Keratinocyte (primary cell): Measurements from ENCODE around the gene RNF130. TPM values are rescaled to one million over a fixed set of nuclear protein-coding genes. Genes with fewer than 3 reads are reported as not detected.

Source experiments
- DNase-seq: peaks from one replicate; pipeline ENCODE4 v3.0.0-alpha.2; 2011; ENCODE audit warnings: low read depth, missing footprints, low spot score
- FAIRE-seq: peaks from 2 replicates; lab custom pipeline; 2011; peaks lifted over from hg19 to GRCh38; lab: Jason Lieb, UNC
- H2AFZ ChIP-seq: 2 replicates; pipeline ENCODE4 v1.6.0; 2012; ENCODE audit warnings: low read length, control low read depth, inconsistent platforms; ENCODE audit not compliant: control insufficient read depth
- H3K27ac ChIP-seq: 2 replicates; pipeline ENCODE4 v1.5.1; 2011; ENCODE audit warnings: low read length; ENCODE audit not compliant: control insufficient read depth, insufficient read depth
- H3K27me3 ChIP-seq: 3 replicates; pipeline ENCODE4 v1.6.0; 2011; ENCODE audit warnings: low read length; ENCODE audit not compliant: control insufficient read depth, insufficient read depth; ENCODE audit errors: extremely low read depth
- H3K36me3 ChIP-seq, 2 experiments: 2 replicates in 1 of 2; 3 replicates in 1 of 2; pipeline ENCODE4 v1.5.1; 2011; ENCODE audit warnings: low read length in 2 of 2, mild to moderate bottlenecking in 1 of 2; ENCODE audit not compliant: control insufficient read depth in 2 of 2, insufficient read depth in 2 of 2; ENCODE audit errors: extremely low read depth in 1 of 2
- H3K4me1 ChIP-seq: 3 replicates; pipeline ENCODE4 v1.5.1; 2011; ENCODE audit warnings: low read length; ENCODE audit not compliant: control insufficient read depth, insufficient read depth; ENCODE audit errors: extremely low read depth
- H3K4me2 ChIP-seq: 3 replicates; pipeline ENCODE4 v1.6.0; 2011; ENCODE audit warnings: low read depth, low read length; ENCODE audit not compliant: control insufficient read depth, insufficient read depth; ENCODE audit errors: extremely low read depth
- H3K4me3 ChIP-seq, 3 experiments: fragments of 200-600 bp in 1 of 3; sonication (generic) in 1 of 3; 2 replicates in 2 of 3; 3 replicates in 1 of 3; pipeline ENCODE4 v1.5.1; 2011 to 2016; ENCODE audit warnings: low read length in 3 of 3, mild to moderate bottlenecking in 3 of 3, control low read depth in 2 of 3, inconsistent platforms in 1 of 3, low read depth in 1 of 3, mixed read lengths in 1 of 3, mixed run types in 1 of 3, moderate library complexity in 1 of 3; ENCODE audit not compliant: control insufficient read depth in 2 of 3, insufficient read depth in 2 of 3; ENCODE audit errors: extremely low read depth in 1 of 3
- H3K79me2 ChIP-seq: 2 replicates; pipeline ENCODE4 v1.6.0; 2012; ENCODE audit warnings: low read length; ENCODE audit not compliant: control insufficient read depth, insufficient read depth
- H3K9ac ChIP-seq: 3 replicates; pipeline ENCODE4 v1.6.0; 2011; ENCODE audit warnings: low read length; ENCODE audit not compliant: control insufficient read depth, insufficient read depth; ENCODE audit errors: extremely low read depth
- H3K9me1 ChIP-seq: 3 replicates; pipeline ENCODE4 v1.6.0; 2011; ENCODE audit warnings: low read length; ENCODE audit not compliant: control insufficient read depth, insufficient read depth; ENCODE audit errors: extremely low read depth
- H3K9me3 ChIP-seq: 2 replicates; pipeline ENCODE4 v1.5.1; 2012; ENCODE audit warnings: low read depth, low read length; ENCODE audit not compliant: control insufficient read depth
- H4K20me1 ChIP-seq: 3 replicates; pipeline ENCODE4 v1.6.0; 2011; ENCODE audit warnings: low read length; ENCODE audit not compliant: control insufficient read depth, insufficient read depth; ENCODE audit errors: extremely low read depth
- CTCF ChIP-seq, 3 experiments: IDR thresholded peaks in 1 of 3; conservative IDR thresholded peaks in 1 of 3; optimal IDR thresholded peaks in 1 of 3; 2 replicates in 2 of 3; 3 replicates in 1 of 3; pipeline versions ENCODE3 to v1.5.1; 2011; ENCODE audit warnings: low read length in 3 of 3, mild to moderate bottlenecking in 3 of 3, moderate library complexity in 2 of 3, control low read depth in 1 of 3, inconsistent platforms in 1 of 3; ENCODE audit not compliant: insufficient read depth in 2 of 3; ENCODE audit errors: extremely low read depth in 1 of 3
- EZH2 ChIP-seq: IDR thresholded peaks from one replicate; pipeline ENCODE4 v1.6.1; 2012; ENCODE audit warnings: inconsistent platforms, mild to moderate bottlenecking, low read length, moderate library complexity
- dilution Hi-C: fragments of 300-500 bp; cut with MboI; formaldehyde crosslinking; loops from one replicate; pipeline ENCODE4 v1.7.0; 2020; ENCODE audit warnings: low sequenced_read_pairs; ENCODE audit not compliant: extremely low pct_ligation_motif_present
- polyA plus RNA-seq, 5 experiments: library from polyadenylated mRNA; depleted of rRNA in 3 of 5; stranded (reverse) in 3 of 5; stranded (forward) in 1 of 5; unstranded in 1 of 5; fragments of >200 nt; gene quantifications; 1 replicate in 1 of 5; 2 replicates in 3 of 5; 3 replicates in 1 of 5; pipeline versions ENCODE4 v1.2.1 to v1.2.3, GENCODE V29; 2011 to 2012; ENCODE audit warnings: missing spikeins in 2 of 5, low read depth in 1 of 5, low replicate concordance in 1 of 5

The RNF130 gene
- polyA plus RNA-seq, 1 donor (not counting 4 experiments of a cell fraction or from before 2014, with no cell fraction given), result 20.0 TPM

DNA sequence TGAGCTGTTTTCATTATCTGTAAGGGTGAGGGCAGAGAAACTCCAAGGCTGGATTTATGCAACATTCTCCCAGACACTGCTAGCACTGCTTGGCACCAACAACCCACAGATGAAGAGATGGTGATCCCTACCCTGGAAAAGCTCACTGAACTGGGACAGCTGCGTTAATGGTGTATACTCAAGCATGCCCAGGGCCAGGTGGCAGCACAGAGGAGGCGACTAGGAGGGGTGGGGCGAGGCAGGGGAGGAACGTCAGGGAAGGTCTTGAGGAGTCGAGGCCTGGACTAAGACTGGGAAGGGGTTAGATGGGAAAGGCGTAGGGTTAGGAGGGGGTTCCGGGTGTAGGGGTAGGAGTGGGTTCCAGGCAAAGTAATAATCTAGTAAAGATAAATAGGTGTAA is 90.8 kb downstream of the RNF130 start:
- no peak for DNase-seq
- no peak overlapping the region for H2AFZ ChIP-seq
- no peak for TF ChIP-seq EZH2
- TF ChIP-seq CTCF (optimal IDR thresholded peaks at IDR 0.05 in 1 of 3, IDR thresholded peaks at IDR 0.05 in 1 of 3, conservative IDR thresholded peaks at IDR 0.05 in 1 of 3; ENCODE audit: extremely low read depth in 1 of 3, insufficient read depth in 2 of 3, low read length in 3 of 3), result no peak
- H3K4me3 ChIP-seq, result no peak overlapping the region
- H3K4me1 ChIP-seq, result no peaks in the 10 kb centered on the region
- H3K4me2 ChIP-seq, result no peak overlapping the region
- no peak for FAIRE-seq
- dilution Hi-C loops, result no loop called here
- no peaks in the 10 kb centered on the region for H3K79me2 ChIP-seq
- no peak overlapping the region for H3K9ac ChIP-seq
- H3K9me3 ChIP-seq, result no peaks in the 10 kb centered on the region
- peaks cover 0 to 1% of the 10 kb centered on the region in 2 experiments for H3K36me3 ChIP-seq
- no peaks in the 10 kb centered on the region for H3K27me3 ChIP-seq
- H4K20me1 ChIP-seq, result no peaks in the 10 kb centered on the region
- no peaks in the 10 kb centered on the region for H3K9me1 ChIP-seq
- H3K27ac ChIP-seq, result no peak overlapping the region

DNA sequence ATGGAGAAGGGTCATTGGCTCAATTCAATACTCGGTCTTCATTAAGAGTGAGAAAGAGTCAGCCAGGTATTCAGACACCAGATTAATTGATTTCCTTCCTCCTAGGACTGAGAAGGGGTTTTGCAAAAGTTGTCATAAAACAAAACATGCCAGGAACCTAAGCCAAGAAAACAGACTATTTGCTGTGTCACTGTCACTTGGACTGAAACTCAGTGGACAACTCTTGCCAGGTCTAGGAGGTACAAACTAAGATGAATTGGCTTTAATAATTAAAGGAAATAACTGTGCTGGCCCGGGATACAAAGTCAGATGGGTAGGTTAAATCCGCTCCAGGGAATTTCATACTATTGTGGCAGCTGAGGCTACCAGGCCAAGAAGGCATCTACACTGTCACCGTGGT is 92.8 kb downstream of the RNF130 start:
- TF ChIP-seq EZH2 (no peak), CTCF (optimal IDR thresholded peaks at IDR 0.05 in 1 of 3, IDR thresholded peaks at IDR 0.05 in 1 of 3, conservative IDR thresholded peaks at IDR 0.05 in 1 of 3; ENCODE audit: extremely low read depth in 1 of 3, insufficient read depth in 2 of 3, low read length in 3 of 3) (no peak)
- DNase-seq, result no peak
- Histone ChIP-seq H3K4me3 (no peak overlapping the region), H3K9me1 (no peaks in the 10 kb centered on the region), H3K27ac (no peak overlapping the region), H2AFZ (no peak overlapping the region), H3K9me3 (no peaks in the 10 kb centered on the region), H3K79me2 (no peaks in the 10 kb centered on the region), H3K36me3 (peaks cover 0 to 1% of the 10 kb centered on the region in 2 experiments), H3K4me2 (no peak overlapping the region), H3K9ac (no peak overlapping the region), H3K4me1 (no peaks in the 10 kb centered on the region), H4K20me1 (no peaks in the 10 kb centered on the region), H3K27me3 (no peaks in the 10 kb centered on the region)
- dilution Hi-C loops, result no loop called here
- FAIRE-seq, result no peak
